Caco-2 (cell line): ENCODE results near the gene MCRS1. TPM values are rescaled to one million over a fixed set of nuclear protein-coding genes. Genes with fewer than 3 reads are reported as not detected.

ENCODE experiments used
- BruUV-seq: library from RNA; stranded (reverse); fragments of 400-500 nt; replicated peaks from 2 replicates; lab custom pipeline; 2021; lab: Mats Ljungman, UMichigan
- CTCF ChIA-PET: fragments of 300-600 bp; sonication (Branson Sonifier 250); formaldehyde crosslinking; loops from one replicate; lab custom pipeline; 2022; ENCODE audit warnings: antibody characterized with exemption; lab: Charles Lee
- POLR2A ChIA-PET: fragments of 300-600 bp; sonication (Branson Sonifier 250); formaldehyde crosslinking; loops from one replicate; lab custom pipeline; 2022; ENCODE audit warnings: antibody characterized with exemption; lab: Charles Lee
- DNase-seq, 2 experiments: peaks; one replicate each; pipeline versions ENCODE4 v3.0.0 to v3.0.0-alpha.2; 2020 to 2022
- H3K27me3 ChIP-seq: replicated peaks from 2 replicates; pipeline ENCODE4 v1.6.0; 2011; ENCODE audit warnings: low read length; ENCODE audit not compliant: control insufficient read depth, insufficient read depth
- H3K36me3 ChIP-seq: 2 replicates; pipeline ENCODE4 v1.5.1; 2011; ENCODE audit warnings: low read length; ENCODE audit not compliant: control insufficient read depth, insufficient read depth
- H3K4me1 ChIP-seq: fragments of 250-450 bp; sonication (Bioruptor Pico); 2 replicates; pipeline ENCODE4 v1.5.1; 2020; ENCODE audit warnings: mild to moderate bottlenecking
- H3K4me3 ChIP-seq: 2 replicates; pipeline ENCODE4 v1.5.1; 2011; ENCODE audit warnings: low read depth, mild to moderate bottlenecking, control low read depth, low read length
- H3K9me3 ChIP-seq: fragments of 250-450 bp; sonication (Bioruptor Pico); 2 replicates; pipeline ENCODE4 v1.5.1; 2020; ENCODE audit warnings: mild to moderate bottlenecking, moderate library complexity
- H3K27ac Mint-ChIP-seq: one replicate; pipeline ENCODE4 v1.8.0; 2022; ENCODE audit warnings: mixed read lengths; ENCODE audit not compliant: unreplicated experiment
- H3K27me3 Mint-ChIP-seq: one replicate; pipeline ENCODE4 v1.8.0; 2022; ENCODE audit warnings: mixed read lengths; ENCODE audit not compliant: insufficient read depth, unreplicated experiment
- H3K36me3 Mint-ChIP-seq: one replicate; pipeline ENCODE4 v1.8.0; 2022; ENCODE audit warnings: mild to moderate bottlenecking, mixed read lengths; ENCODE audit not compliant: insufficient read depth, unreplicated experiment
- H3K4me1 Mint-ChIP-seq: one replicate; pipeline ENCODE4 v1.8.0; 2022; ENCODE audit warnings: low read depth, mixed read lengths; ENCODE audit not compliant: unreplicated experiment
- H3K4me3 Mint-ChIP-seq: one replicate; pipeline ENCODE4 v1.8.0; 2022; ENCODE audit warnings: mild to moderate bottlenecking, moderate library complexity, mixed read lengths; ENCODE audit not compliant: unreplicated experiment
- H3K9me3 Mint-ChIP-seq: one replicate; pipeline ENCODE4 v1.8.0; 2022; ENCODE audit warnings: mixed read lengths; ENCODE audit not compliant: unreplicated experiment
- CTCF ChIP-seq, 2 experiments: fragments of 200-600 bp in 1 of 2; IDR thresholded peaks; 1 replicate in 1 of 2; 2 replicates in 1 of 2; pipeline versions ENCODE4 v1.5.1 to v1.8.0; 2011 to 2022; ENCODE audit warnings: antibody characterized with exemption in 1 of 2, control low read depth in 1 of 2, inconsistent platforms in 1 of 2, low read depth in 1 of 2, low read length in 1 of 2, mild to moderate bottlenecking in 1 of 2, moderate library complexity in 1 of 2; ENCODE audit not compliant: insufficient read depth in 1 of 2, severe bottlenecking in 1 of 2, unreplicated experiment in 1 of 2
- intact Hi-C: fragments of 100-400 bp; cut with micrococcal nuclease; formaldehyde crosslinking; loops from one replicate; pipeline ENCODE4 v1.10.0; 2022; ENCODE audit not compliant: unreplicated experiment
- total RNA-seq: library from RNA; stranded (reverse); gene quantifications from 2 replicates; pipeline ENCODE4 v1.2.3, GENCODE V29; 2022

MCRS1 gene
- total RNA-seq, 1 experiment from 2014 or later, result 122 TPM

- Histone ChIP-seq H3K36me3 (no peaks in the 10 kb centered on the region), H3K9me3 (no peaks in the 10 kb centered on the region), H3K4me1 (peaks cover 10% of the 10 kb centered on the region), H3K27me3 (peaks cover 4% of the 10 kb centered on the region; the same call in 1 of the 2 replicates), H3K4me3 (no peak overlapping the region)
- Mint-ChIP-seq H3K4me3 (peak overlapping the region; percentile 63), H3K27ac (no peak overlapping the region), H3K27me3 (peaks cover 10% of the 10 kb centered on the region), H3K36me3 (no peaks in the 10 kb centered on the region), H3K4me1 (no peaks in the 10 kb centered on the region), H3K9me3 (no peaks in the 10 kb centered on the region)
- DNase-seq, result no peak
- CTCF ChIA-PET, result interaction anchor here (0.6 to 2.3 kb wide), 2 partner anchors 181 to 193 kb away, joined by 3 to 10 read pairs; no protein-coding TSS in a partner anchor
- intact Hi-C loops, result no loop called here
- no TSS peak for BruUV-seq
- TF ChIP-seq CTCF (IDR thresholded peaks at IDR 0.05; ENCODE audit: insufficient read depth in 1 of 2, low read depth in 1 of 2, low read length in 1 of 2, severe bottlenecking in 1 of 2, unreplicated experiment in 1 of 2), result no peak
- POLR2A ChIA-PET, result no interaction called here
These were observed 28.3 kb downstream of the MCRS1 start for GRCh38 chr12:49539406-49540228.

- Mint-ChIP-seq H3K9me3 (no peaks in the 10 kb centered on the region), H3K36me3 (no peaks in the 10 kb centered on the region), H3K4me1 (no peaks in the 10 kb centered on the region), H3K4me3 (peak within 1 kb of the TSS; percentile 77), H3K27me3 (peaks cover 10% of the 10 kb centered on the region), H3K27ac (no peak within 1 kb of the TSS)
- ChIA-PET POLR2A (no interaction called here), CTCF (interaction anchor here (0.5 to 2.3 kb wide), 6 partner anchors 42 to 207 kb away, joined by 3 to 10 read pairs (median 4); no protein-coding TSS in a partner anchor)
- peaks cover 4% of the 10 kb centered on the region; the same call in 1 of the 2 replicates for H3K27me3 ChIP-seq
- H3K4me1 ChIP-seq, result peaks cover 10% of the 10 kb centered on the region
- H3K9me3 ChIP-seq, result no peaks in the 10 kb centered on the region
- no TSS peak for BruUV-seq
- DNase-seq, result peak; percentile 86
- H3K4me3 ChIP-seq, result peak within 1 kb of the TSS; percentile 56
- no peak for TF ChIP-seq CTCF (IDR thresholded peaks at IDR 0.05; ENCODE audit: insufficient read depth in 1 of 2, low read depth in 1 of 2, low read length in 1 of 2, severe bottlenecking in 1 of 2, unreplicated experiment in 1 of 2)
- H3K36me3 ChIP-seq, result no peaks in the 10 kb centered on the region
- intact Hi-C loops, result no loop called here
These were observed 29.2 kb downstream of the MCRS1 start, which contains the start of gene KCNH3 for GRCh38 chr12:49538510-49539403. Gene KCNH3, plus strand, starts transcription at chr12:49539030. Its CDS starts 387 bp downstream, at chr12:49539417.
